ENCODE measurements around the gene SLC22A23. TPM values are rescaled to one million over a fixed set of nuclear protein-coding genes. Genes with fewer than 3 reads are reported as not detected.

The SLC22A23 gene
- total RNA-seq, 1 experiment from 2014 or later, result 5.7 TPM

- Histone ChIP-seq H3K4me1 (ENCODE audit: insufficient read depth, low read length) (peaks cover 9% of the 10 kb centered on the region; the same call in 1 of the 2 replicates), H3K79me2 (ENCODE audit: low read length) (no peaks in the 10 kb centered on the region), H3K4me2 (ENCODE audit: low read length) (no peak overlapping the region), H3F3A (ENCODE audit: low read length, unreplicated experiment) (no peaks in the 10 kb centered on the region), H2AFZ (ENCODE audit: low read length) (no peak overlapping the region), H3K4me3 (ENCODE audit: low read length) (no peak overlapping the region), H3K9ac (ENCODE audit: low read length) (no peak overlapping the region), H3K27ac (ENCODE audit: low read length) (no peak overlapping the region), H3K9me3 (ENCODE audit: low read length) (no peaks in the 10 kb centered on the region), H3K36me3 (ENCODE audit: low read depth, low read length) (no peaks in the 10 kb centered on the region), H3K9me2 (replicated peaks; ENCODE audit: low read length) (no peaks in the 10 kb centered on the region), H3K27me3 (ENCODE audit: low read length) (no peaks in the 10 kb centered on the region), H4K20me1 (ENCODE audit: low read length) (no peaks in the 10 kb centered on the region)
- BruUV-seq (replicated peaks), result no TSS peak
- ATAC-seq (no peak), DNase-seq (no peak)
- CTCF ChIA-PET, result no interaction called here
- intact Hi-C loops (cut with micrococcal nuclease), result no loop called here
- POLR2A ChIA-PET (ENCODE audit: unreplicated experiment), result no interaction called here
- TF ChIP-seq EZH2phosphoT487 (IDR thresholded peaks at IDR 0.05; ENCODE audit: borderline replicate concordance, low read length) (no peak), CTCF (conservative IDR thresholded peaks at IDR 0.05; ENCODE audit: low read depth, low read length) (no peak), EZH2 (IDR thresholded peaks at IDR 0.05; ENCODE audit: low read length, unreplicated experiment) (no peak)
These were observed 148.7 kb downstream of the SLC22A23 start for GRCh38 chr6:3308106-3308505.

GRCh38 chr6:3307436-3307835, 149.4 kb downstream of the SLC22A23 start:
- Histone ChIP-seq H3K27me3 (ENCODE audit: low read length) (no peaks in the 10 kb centered on the region), H3K9ac (ENCODE audit: low read length) (no peak overlapping the region), H3K36me3 (ENCODE audit: low read depth, low read length) (no peaks in the 10 kb centered on the region), H3K4me1 (ENCODE audit: insufficient read depth, low read length) (peaks cover 9% of the 10 kb centered on the region; the same call in 1 of the 2 replicates), H3K9me2 (replicated peaks; ENCODE audit: low read length) (no peaks in the 10 kb centered on the region), H3K4me2 (ENCODE audit: low read length) (no peak overlapping the region), H2AFZ (ENCODE audit: low read length) (no peak overlapping the region), H3K27ac (ENCODE audit: low read length) (no peak overlapping the region), H4K20me1 (ENCODE audit: low read length) (no peaks in the 10 kb centered on the region), H3K4me3 (ENCODE audit: low read length) (no peak overlapping the region), H3K9me3 (ENCODE audit: low read length) (no peaks in the 10 kb centered on the region), H3K79me2 (ENCODE audit: low read length) (no peaks in the 10 kb centered on the region), H3F3A (ENCODE audit: low read length, unreplicated experiment) (no peaks in the 10 kb centered on the region)
- ChIA-PET POLR2A (ENCODE audit: unreplicated experiment) (no interaction called here), CTCF (no interaction called here)
- BruUV-seq (replicated peaks), result no TSS peak
- TF ChIP-seq EZH2phosphoT487 (IDR thresholded peaks at IDR 0.05; ENCODE audit: borderline replicate concordance, low read length) (no peak), EZH2 (IDR thresholded peaks at IDR 0.05; ENCODE audit: low read length, unreplicated experiment) (no peak), CTCF (conservative IDR thresholded peaks at IDR 0.05; ENCODE audit: low read depth, low read length) (no peak)
- DNase-seq (no peak), ATAC-seq (no peak)
- intact Hi-C loops (cut with micrococcal nuclease), result no loop called here

- POLR2A ChIA-PET (ENCODE audit: unreplicated experiment), result no interaction called here
- BruUV-seq (replicated peaks), result no TSS peak
- H3K9me2 ChIP-seq (replicated peaks; ENCODE audit: low read length), result no peaks in the 10 kb centered on the region
These were observed 150.0 kb downstream of the SLC22A23 start for GRCh38 chr6:3306848-3307247.

More at GRCh38 chr6:3306848-3307247, 150.0 kb downstream of the SLC22A23 start:
- Histone ChIP-seq H3K27ac (ENCODE audit: low read length) (no peak overlapping the region), H3K36me3 (ENCODE audit: low read depth, low read length) (no peaks in the 10 kb centered on the region), H3K9me3 (ENCODE audit: low read length) (no peaks in the 10 kb centered on the region), H3K79me2 (ENCODE audit: low read length) (no peaks in the 10 kb centered on the region), H2AFZ (ENCODE audit: low read length) (no peak overlapping the region), H3K4me3 (ENCODE audit: low read length) (no peak overlapping the region), H3F3A (ENCODE audit: low read length, unreplicated experiment) (no peaks in the 10 kb centered on the region), H3K4me2 (ENCODE audit: low read length) (no peak overlapping the region), H4K20me1 (ENCODE audit: low read length) (no peaks in the 10 kb centered on the region), H3K4me1 (ENCODE audit: insufficient read depth, low read length) (peaks cover 9% of the 10 kb centered on the region; the same call in 1 of the 2 replicates), H3K27me3 (ENCODE audit: low read length) (no peaks in the 10 kb centered on the region), H3K9ac (ENCODE audit: low read length) (no peak overlapping the region)
- intact Hi-C loops (cut with micrococcal nuclease), result no loop called here
- DNase-seq (no peak), ATAC-seq (no peak)
- no peak for TF ChIP-seq EZH2phosphoT487 (IDR thresholded peaks at IDR 0.05; ENCODE audit: borderline replicate concordance, low read length)
- TF ChIP-seq CTCF (conservative IDR thresholded peaks at IDR 0.05; ENCODE audit: low read depth, low read length), result no peak
- CTCF ChIA-PET, result no interaction called here

All from PC-3 (cell line).